ENCODE measurements around the gene ADAMTSL2.

The ADAMTSL2 gene

GRCh38 chr9:133538176-133538575, 3.7 kb downstream of the ADAMTSL2 start:
- Histone ChIP-seq H3K27me3 (ENCODE audit: low read length) (no peaks in the 10 kb centered on the region), H3K9me2 (replicated peaks; ENCODE audit: insufficient read depth, low read length) (no peaks in the 10 kb centered on the region), H3K9ac (ENCODE audit: low read length) (no peak overlapping the region), H3K27ac (ENCODE audit: low read depth, low read length) (no peak overlapping the region), H3F3A (ENCODE audit: insufficient read depth) (no peaks in the 10 kb centered on the region), H3K79me2 (ENCODE audit: insufficient read depth, low read length) (no peaks in the 10 kb centered on the region), H2AFZ (ENCODE audit: low read depth, low read length, severe bottlenecking) (no peak overlapping the region), H3K9me3 (ENCODE audit: insufficient read depth, low read length) (no peaks in the 10 kb centered on the region), H3K4me2 (ENCODE audit: low read depth, low read length, poor library complexity, severe bottlenecking) (no peak overlapping the region), H3K36me3 (ENCODE audit: low read length) (no peaks in the 10 kb centered on the region), H4K20me1 (ENCODE audit: low read depth, low read length) (no peaks in the 10 kb centered on the region), H3K4me3 (ENCODE audit: insufficient read depth, low read length, poor library complexity, severe bottlenecking) (no peak overlapping the region)
- no peak for TF ChIP-seq EZH2phosphoT487 (conservative IDR thresholded peaks at IDR 0.05; ENCODE audit: low read length)
- TF ChIP-seq CTCF (IDR thresholded peaks at IDR 0.05; ENCODE audit: insufficient read depth, low read length, poor library complexity, severe bottlenecking), result no peak

GRCh38 chr9:133538851-133539833, 4.6 kb downstream of the ADAMTSL2 start:
- Histone ChIP-seq H3K27me3 (ENCODE audit: low read length) (no peaks in the 10 kb centered on the region), H3F3A (ENCODE audit: insufficient read depth) (no peaks in the 10 kb centered on the region), H3K4me2 (ENCODE audit: low read depth, low read length, poor library complexity, severe bottlenecking) (no peak overlapping the region), H3K9me3 (ENCODE audit: insufficient read depth, low read length) (no peaks in the 10 kb centered on the region), H3K36me3 (ENCODE audit: low read length) (no peaks in the 10 kb centered on the region), H2AFZ (ENCODE audit: low read depth, low read length, severe bottlenecking) (no peak overlapping the region), H3K9ac (ENCODE audit: low read length) (no peak overlapping the region), H3K4me3 (ENCODE audit: insufficient read depth, low read length, poor library complexity, severe bottlenecking) (no peak overlapping the region), H3K9me2 (replicated peaks; ENCODE audit: insufficient read depth, low read length) (no peaks in the 10 kb centered on the region), H3K27ac (ENCODE audit: low read depth, low read length) (no peak overlapping the region), H3K79me2 (ENCODE audit: insufficient read depth, low read length) (no peaks in the 10 kb centered on the region), H4K20me1 (ENCODE audit: low read depth, low read length) (no peaks in the 10 kb centered on the region)
- no peak for TF ChIP-seq CTCF (IDR thresholded peaks at IDR 0.05; ENCODE audit: insufficient read depth, low read length, poor library complexity, severe bottlenecking)
- no peak for TF ChIP-seq EZH2phosphoT487 (conservative IDR thresholded peaks at IDR 0.05; ENCODE audit: low read length)

- no peak overlapping the region for H3K4me3 ChIP-seq (ENCODE audit: insufficient read depth, low read length, poor library complexity, severe bottlenecking)
- no peak overlapping the region for H3K4me2 ChIP-seq (ENCODE audit: low read depth, low read length, poor library complexity, severe bottlenecking)
These were observed 5.6 kb downstream of the ADAMTSL2 start for GRCh38 chr9:133539991-133540697.

More at GRCh38 chr9:133539991-133540697, 5.6 kb downstream of the ADAMTSL2 start:
- H4K20me1 ChIP-seq (ENCODE audit: low read depth, low read length), result no peaks in the 10 kb centered on the region
- no peak for TF ChIP-seq EZH2phosphoT487 (conservative IDR thresholded peaks at IDR 0.05; ENCODE audit: low read length)
- TF ChIP-seq CTCF (IDR thresholded peaks at IDR 0.05; ENCODE audit: insufficient read depth, low read length, poor library complexity, severe bottlenecking), result no peak
- no peaks in the 10 kb centered on the region for H3K27me3 ChIP-seq (ENCODE audit: low read length)
- no peaks in the 10 kb centered on the region for H3K9me2 ChIP-seq (replicated peaks; ENCODE audit: insufficient read depth, low read length)
- no peaks in the 10 kb centered on the region for H3K79me2 ChIP-seq (ENCODE audit: insufficient read depth, low read length)
- no peaks in the 10 kb centered on the region for H3K36me3 ChIP-seq (ENCODE audit: low read length)
- H3F3A ChIP-seq (ENCODE audit: insufficient read depth), result no peaks in the 10 kb centered on the region
- H3K9ac ChIP-seq (ENCODE audit: low read length), result no peak overlapping the region
- H2AFZ ChIP-seq (ENCODE audit: low read depth, low read length, severe bottlenecking), result no peak overlapping the region
- no peaks in the 10 kb centered on the region for H3K9me3 ChIP-seq (ENCODE audit: insufficient read depth, low read length)
- no peak overlapping the region for H3K27ac ChIP-seq (ENCODE audit: low read depth, low read length)
